Measurements from ENCODE around the gene GLRX3. TPM values are rescaled to one million over a fixed set of nuclear protein-coding genes. Genes with fewer than 3 reads are reported as not detected.

The GLRX3 gene
- total and polyA plus RNA-seq, 2 donors (not counting 1 experiment from before 2014, with no cell fraction given) = 26.9 to 45.4 TPM

DNA sequence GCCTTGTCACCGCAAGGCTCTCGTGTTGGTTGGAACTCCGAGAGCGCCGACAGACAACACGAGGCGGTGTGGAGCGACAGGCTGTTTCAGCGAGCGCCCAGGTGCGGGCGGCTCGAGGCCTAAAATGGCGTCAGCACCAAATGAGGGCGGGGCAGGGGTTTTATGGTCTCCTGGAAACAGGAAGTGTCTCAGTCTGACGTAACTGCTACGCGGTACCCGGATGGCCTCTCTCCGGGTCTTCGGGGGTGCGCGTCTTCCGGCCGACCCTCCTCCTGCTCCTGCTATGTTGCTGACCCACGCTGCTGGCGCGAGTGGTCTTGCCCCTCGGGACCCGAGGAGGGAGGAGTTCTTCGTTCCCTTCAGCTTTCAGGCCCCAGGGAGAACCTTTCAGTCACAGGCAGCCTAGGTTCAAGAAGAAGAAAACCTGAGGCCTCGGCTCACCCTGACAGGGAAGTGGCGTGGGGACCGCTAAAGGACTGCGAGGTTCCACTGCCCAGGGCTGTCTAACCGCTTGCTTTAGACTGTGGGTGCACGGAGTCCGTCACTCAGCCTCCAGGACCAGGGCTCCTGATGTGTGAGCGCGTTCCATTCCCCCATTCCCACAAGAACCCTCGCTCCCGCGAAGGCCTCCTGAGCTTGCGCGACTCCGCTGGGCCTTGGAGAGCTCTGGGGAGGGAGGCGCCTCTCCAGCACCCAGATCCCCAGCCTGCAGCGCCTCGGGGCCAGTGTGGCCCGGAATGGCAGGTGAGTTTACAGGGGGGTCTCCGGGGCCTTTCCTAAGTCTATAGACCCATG, 77.3 kb downstream of the GLRX3 start:
- no peak overlapping the region for H3K27ac ChIP-seq (ENCODE audit: low read length in 2 of 2)
- no peak overlapping the region for H3K4me2 ChIP-seq (replicated peaks; ENCODE audit: low read depth, low read length, poor library complexity, severe bottlenecking)
- no peak overlapping the region for H3K4me3 ChIP-seq (ENCODE audit: control extremely low read depth in 1 of 5, extremely low read depth in 1 of 5, insufficient read depth in 1 of 5, low read depth in 2 of 5, low read length in 4 of 5)
- no peak overlapping the region for H3K9ac ChIP-seq (ENCODE audit: low read length)
- no peaks in the 10 kb centered on the region for H3K4me1 ChIP-seq (ENCODE audit: control insufficient read depth in 2 of 2, insufficient read depth in 2 of 2, low read length in 2 of 2)
- intact Hi-C loops (cut with micrococcal nuclease) = no loop called here
- ChIA-PET POLR2A (no interaction called here), CTCF (no interaction called here)
- H3K27ac Mint-ChIP-seq = no peak overlapping the region
- H3K9me3 ChIP-seq (ENCODE audit: control extremely low read depth in 1 of 3, control insufficient read depth in 2 of 3, insufficient read depth in 1 of 3, low read length in 2 of 3) = peaks cover 0 to 25% (median 0%) of the 10 kb centered on the region in 3 donors
- H3K79me2 ChIP-seq (ENCODE audit: control insufficient read depth, insufficient read depth, low read length) = no peaks in the 10 kb centered on the region
- H3K27me3 ChIP-seq (replicated peaks in 1 of 4; ENCODE audit: control extremely low read depth in 1 of 4, control insufficient read depth in 3 of 4, insufficient read depth in 4 of 4, low read length in 3 of 4) = no peaks in the 10 kb centered on the region
- no peaks in the 10 kb centered on the region for H4K20me1 ChIP-seq (ENCODE audit: control insufficient read depth, insufficient read depth, low read length, poor library complexity, severe bottlenecking)
- 95% methylated on average over 51 of the region's 51 CpGs for WGBS (ENCODE audit: insufficient coverage)
- H3K9me3 Mint-ChIP-seq (ENCODE audit: insufficient read depth) = no peaks in the 10 kb centered on the region
- no peak overlapping the region for H2AFZ ChIP-seq (ENCODE audit: insufficient read depth, low read depth, low read length, poor library complexity, severe bottlenecking)
- H3K36me3 ChIP-seq (replicated peaks in 1 of 2; ENCODE audit: control extremely low read depth in 1 of 2, control insufficient read depth in 1 of 2, extremely low read depth in 1 of 2, insufficient read depth in 2 of 2, low read length in 1 of 2) = no peaks in the 10 kb centered on the region
- H3K4me3 Mint-ChIP-seq = no peak overlapping the region
- TF ChIP-seq EZH2 (IDR thresholded peaks at IDR 0.05; ENCODE audit: borderline replicate concordance, insufficient read depth, low read depth, low read length, poor library complexity, severe bottlenecking) (no peak), CTCF (IDR thresholded peaks at IDR 0.05) (no peak)
- no peak for DNase-seq
- ATAC-seq (ENCODE audit: low read depth) = no peak
- H3K27me3 Mint-ChIP-seq = no peaks in the 10 kb centered on the region
- H3K4me1 Mint-ChIP-seq = no peaks in the 10 kb centered on the region

- Histone ChIP-seq H3K36me3 (replicated peaks in 1 of 2; ENCODE audit: control extremely low read depth in 1 of 2, control insufficient read depth in 1 of 2, extremely low read depth in 1 of 2, insufficient read depth in 2 of 2, low read length in 1 of 2) (no peaks in the 10 kb centered on the region), H4K20me1 (ENCODE audit: control insufficient read depth, insufficient read depth, low read length, poor library complexity, severe bottlenecking) (no peaks in the 10 kb centered on the region), H3K4me2 (replicated peaks; ENCODE audit: low read depth, low read length, poor library complexity, severe bottlenecking) (no peak overlapping the region), H3K9ac (ENCODE audit: low read length) (no peak overlapping the region), H2AFZ (ENCODE audit: insufficient read depth, low read depth, low read length, poor library complexity, severe bottlenecking) (no peak overlapping the region), H3K79me2 (ENCODE audit: control insufficient read depth, insufficient read depth, low read length) (no peaks in the 10 kb centered on the region), H3K9me3 (ENCODE audit: control extremely low read depth in 1 of 3, control insufficient read depth in 2 of 3, insufficient read depth in 1 of 3, low read length in 2 of 3) (peaks cover 0 to 25% (median 0%) of the 10 kb centered on the region in 3 donors), H3K4me1 (ENCODE audit: control insufficient read depth in 2 of 2, insufficient read depth in 2 of 2, low read length in 2 of 2) (no peaks in the 10 kb centered on the region), H3K27ac (ENCODE audit: low read length in 2 of 2) (no peak overlapping the region), H3K27me3 (replicated peaks in 1 of 4; ENCODE audit: control extremely low read depth in 1 of 4, control insufficient read depth in 3 of 4, insufficient read depth in 4 of 4, low read length in 3 of 4) (no peaks in the 10 kb centered on the region), H3K4me3 (ENCODE audit: control extremely low read depth in 1 of 5, extremely low read depth in 1 of 5, insufficient read depth in 1 of 5, low read depth in 2 of 5, low read length in 4 of 5) (no peak overlapping the region)
- Mint-ChIP-seq H3K27ac (no peak overlapping the region), H3K4me1 (no peaks in the 10 kb centered on the region), H3K9me3 (ENCODE audit: insufficient read depth) (no peaks in the 10 kb centered on the region), H3K27me3 (no peaks in the 10 kb centered on the region), H3K4me3 (no peak overlapping the region)
- ChIA-PET CTCF (no interaction called here), POLR2A (no interaction called here)
- DNase-seq (no peak), ATAC-seq (ENCODE audit: low read depth) (no peak)
- 100% methylated on average over 5 of the region's 7 CpGs for WGBS (ENCODE audit: insufficient coverage)
- TF ChIP-seq EZH2 (IDR thresholded peaks at IDR 0.05; ENCODE audit: borderline replicate concordance, insufficient read depth, low read depth, low read length, poor library complexity, severe bottlenecking) (no peak), CTCF (IDR thresholded peaks at IDR 0.05) (no peak)
- intact Hi-C loops (cut with micrococcal nuclease) = no loop called here
Observed at GRCh38 chr10:130214431-130214830, 78.2 kb downstream of the GLRX3 start.
